ENCODE data around the gene ZNF181. TPM values are rescaled to one million over a fixed set of nuclear protein-coding genes. Genes with fewer than 3 reads are reported as not detected.
"Not testable (repeated sequence)": the region's sequence is repeated elsewhere in the genome, so short reads cannot be mapped to it uniquely, and the experiment has no call there.

Gene ZNF181
- total RNA-seq = 10 to 100 TPM; 15.4 to 21.2 (median 17.9) TPM
- 10 to 100 TPM in 2 of 3 donors, 1 to 10 TPM in 1; 7.8 to 47.2 (median 22.6) TPM for polyA plus RNA-seq
- long read RNA-seq, donor 1, partial matches to known transcripts = 1 of 26 reads
- long read RNA-seq, donor 1, other reads (novel, unspliced or antisense) = 24 of 26 reads
- long read RNA-seq, donor 2, full-length matches to known transcripts = 4 of 37 reads
- long read RNA-seq, donor 2, partial matches to known transcripts = 1 of 37 reads
- long read RNA-seq, donor 2, other reads (novel, unspliced or antisense) = 32 of 37 reads

DNA sequence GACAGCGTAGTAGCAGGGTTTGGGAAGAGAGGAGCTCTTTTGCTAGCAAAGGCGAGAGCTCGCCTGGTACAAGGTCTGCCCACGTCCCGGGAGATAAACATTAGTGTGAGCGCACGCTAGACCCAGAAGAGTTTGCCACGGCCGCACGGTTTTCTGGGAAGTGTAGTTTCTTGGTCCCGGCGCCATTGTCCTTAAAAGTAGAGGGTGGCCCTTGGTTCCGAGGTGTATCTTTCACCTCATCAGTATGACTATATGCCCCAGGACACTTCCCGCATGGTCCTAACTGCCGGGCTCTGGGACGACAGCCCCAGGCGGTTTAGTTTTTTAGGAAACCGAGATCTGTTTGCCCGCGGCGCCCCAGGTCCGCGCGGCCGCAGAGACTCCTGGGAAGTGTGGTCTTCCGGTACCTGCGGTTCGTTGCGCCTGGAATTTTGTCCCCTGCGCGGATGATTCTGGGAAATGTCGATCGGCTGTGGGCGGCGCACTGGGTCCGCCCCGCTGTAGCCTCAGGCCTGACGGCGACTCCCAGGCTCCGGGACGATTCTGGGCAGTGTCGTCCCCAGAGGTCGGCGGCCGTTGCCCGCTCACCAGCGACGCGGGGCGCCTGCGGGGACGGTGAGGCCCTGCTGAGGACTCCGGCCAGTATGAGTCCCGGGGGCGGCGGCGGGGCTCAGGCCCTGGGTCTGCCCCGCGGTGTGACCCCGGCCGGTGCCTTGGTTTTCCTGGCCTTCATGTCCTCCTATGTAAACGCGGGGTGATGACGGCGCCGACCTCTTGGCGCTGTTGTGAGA, at the start of gene ZNF181:
Gene ZNF181, plus strand, starts transcription at position 498 of the 791 bp plus-strand sequence. CDS start 795 bp downstream, outside the sequence.
- Histone ChIP-seq H3K4me3 (peak within 1 kb of the TSS; percentile 71), H3K4me1 (peaks cover 19% of the 10 kb centered on the region), H3K27ac (peak within 1 kb of the TSS; percentile 96), H3K9me3 (peaks cover 6% of the 10 kb centered on the region), H3K36me3 (ENCODE audit: insufficient read depth in 1 of 2, low read depth in 1 of 2) (peaks cover 5 to 35% of the 10 kb centered on the region in 2 donors), H3K27me3 (ENCODE audit: insufficient read depth in 3 of 3, low read length in 2 of 3) (no peaks in the 10 kb centered on the region)
- peak; percentile 91 to 95 (median 94) for ATAC-seq
- intact Hi-C loops (cut with DNase I) = loop anchor here (5.0 to 10.0 kb wide), 2 partner anchors 38 to 59 kb away; partner anchors contain the start of genes SCGB2B2 (in 1 of the 2), ZNF302 (in 1 of the 2) and ZNF599 (in 1 of the 2)
- peak; percentile 91 to 94 for DNase-seq
- 0 to 1% (median 0%) methylated on average over 62 to 67 of the region's 67 CpGs for WGBS, 3 donors
- TF ChIP-seq, protein P1, sequence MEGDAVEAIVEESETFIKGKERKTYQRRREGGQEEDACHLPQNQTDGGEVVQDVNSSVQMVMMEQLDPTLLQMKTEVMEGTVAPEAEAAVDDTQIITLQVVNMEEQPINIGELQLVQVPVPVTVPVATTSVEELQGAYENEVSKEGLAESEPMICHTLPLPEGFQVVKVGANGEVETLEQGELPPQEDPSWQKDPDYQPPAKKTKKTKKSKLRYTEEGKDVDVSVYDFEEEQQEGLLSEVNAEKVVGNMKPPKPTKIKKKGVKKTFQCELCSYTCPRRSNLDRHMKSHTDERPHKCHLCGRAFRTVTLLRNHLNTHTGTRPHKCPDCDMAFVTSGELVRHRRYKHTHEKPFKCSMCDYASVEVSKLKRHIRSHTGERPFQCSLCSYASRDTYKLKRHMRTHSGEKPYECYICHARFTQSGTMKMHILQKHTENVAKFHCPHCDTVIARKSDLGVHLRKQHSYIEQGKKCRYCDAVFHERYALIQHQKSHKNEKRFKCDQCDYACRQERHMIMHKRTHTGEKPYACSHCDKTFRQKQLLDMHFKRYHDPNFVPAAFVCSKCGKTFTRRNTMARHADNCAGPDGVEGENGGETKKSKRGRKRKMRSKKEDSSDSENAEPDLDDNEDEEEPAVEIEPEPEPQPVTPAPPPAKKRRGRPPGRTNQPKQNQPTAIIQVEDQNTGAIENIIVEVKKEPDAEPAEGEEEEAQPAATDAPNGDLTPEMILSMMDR (IDR thresholded peaks at IDR 0.05) = no peak

DNA sequence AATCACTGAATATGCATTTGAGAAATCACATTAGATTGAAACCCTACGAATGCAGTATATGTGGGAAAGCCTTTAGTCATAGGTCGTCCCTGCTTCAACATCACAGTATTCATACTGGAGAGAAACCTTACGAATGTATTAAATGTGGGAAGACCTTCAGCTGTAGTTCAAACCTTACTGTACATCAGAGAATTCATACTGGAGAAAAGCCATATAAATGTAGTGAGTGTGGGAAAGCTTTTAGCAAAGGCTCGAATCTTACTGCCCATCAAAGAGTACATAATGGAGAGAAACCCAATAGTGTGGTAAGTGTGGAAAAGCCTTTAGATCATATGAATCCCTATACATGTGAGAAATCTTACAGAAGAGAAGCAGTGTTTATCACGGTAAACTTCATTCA, 48.8 kb upstream of the ZNF181 start:
- ATAC-seq; H3K4me1 ChIP-seq; H3K27ac ChIP-seq; DNase-seq; intact Hi-C loops (cut with DNase I); H3K4me3 ChIP-seq; H3K27me3 ChIP-seq (ENCODE audit: insufficient read depth in 3 of 3, low read length in 2 of 3): not testable (repeated sequence)
- Histone ChIP-seq H3K36me3 (ENCODE audit: insufficient read depth in 1 of 2, low read depth in 1 of 2) (peaks cover 3 to 57% of the 10 kb centered on the region in 2 donors), H3K9me3 (peaks cover 25% of the 10 kb centered on the region)
- 78 to 98% (median 87%) methylated on average over 5 of the region's 5 CpGs for WGBS, 3 donors

DNA sequence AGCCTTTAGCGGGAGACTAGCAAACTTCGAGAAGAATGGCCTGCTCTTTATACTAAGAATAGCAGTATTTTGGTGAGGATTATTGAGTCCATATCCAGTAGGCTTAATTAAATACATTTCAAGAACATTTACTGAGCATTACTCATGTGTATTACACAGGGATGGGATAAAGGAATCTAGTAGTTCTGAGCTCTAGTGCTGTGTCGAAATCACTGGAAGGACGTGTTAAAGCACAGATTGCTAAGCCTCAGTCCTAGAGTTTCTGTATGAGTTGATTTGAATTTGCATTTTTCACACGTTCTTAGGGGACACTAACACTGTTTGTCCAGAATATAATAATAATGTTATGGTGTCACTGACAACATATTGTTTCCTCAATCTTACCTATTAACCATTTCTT, 47.6 kb upstream of the ZNF181 start:
- Histone ChIP-seq H3K36me3 (ENCODE audit: insufficient read depth in 1 of 2, low read depth in 1 of 2) (peaks cover 3 to 45% of the 10 kb centered on the region in 2 donors), H3K27me3 (ENCODE audit: insufficient read depth in 3 of 3, low read length in 2 of 3) (no peaks in the 10 kb centered on the region), H3K27ac (no peak overlapping the region), H3K9me3 (peaks cover 23% of the 10 kb centered on the region), H3K4me1 (no peaks in the 10 kb centered on the region), H3K4me3 (no peak overlapping the region)
- WGBS, 3 donors = 88 to 91% (median 90%) methylated on average over 5 of the region's 5 CpGs
- ATAC-seq (no peak), DNase-seq (no peak)
- TF ChIP-seq, protein P1 (IDR thresholded peaks at IDR 0.05) = no peak
- intact Hi-C loops (cut with DNase I) = no loop called here

- no peak for DNase-seq
- peaks cover 3 to 36% of the 10 kb centered on the region in 2 donors for H3K36me3 ChIP-seq (ENCODE audit: insufficient read depth in 1 of 2, low read depth in 1 of 2)
- intact Hi-C loops (cut with DNase I) = no loop called here
- H3K4me3 ChIP-seq = no peak overlapping the region
- H3K27ac ChIP-seq = no peak overlapping the region
- 71 to 87% (median 86%) methylated on average over 2 of the region's 2 CpGs for WGBS, 3 donors
- H3K9me3 ChIP-seq = peaks cover 16% of the 10 kb centered on the region
- no peaks in the 10 kb centered on the region for H3K4me1 ChIP-seq
- peak in 2 of 4 donors; percentile 19 to 51 for ATAC-seq
- TF ChIP-seq, protein P1 (IDR thresholded peaks at IDR 0.05) = no peak
- no peaks in the 10 kb centered on the region for H3K27me3 ChIP-seq (ENCODE audit: insufficient read depth in 3 of 3, low read length in 2 of 3)
Measured at GRCh38 chr19:34687348-34687747, 46.7 kb upstream of the ZNF181 start.

- Histone ChIP-seq H3K9me3 (peaks cover 16% of the 10 kb centered on the region), H3K4me1 (no peaks in the 10 kb centered on the region), H3K4me3 (no peak overlapping the region), H3K27ac (no peak overlapping the region), H3K36me3 (ENCODE audit: insufficient read depth in 1 of 2, low read depth in 1 of 2) (peaks cover 0 to 24% of the 10 kb centered on the region in 2 donors), H3K27me3 (ENCODE audit: insufficient read depth in 3 of 3, low read length in 2 of 3) (no peaks in the 10 kb centered on the region)
- WGBS, 3 donors = 75 to 96% (median 79%) methylated on average over 1 of the region's 1 CpG
- intact Hi-C loops (cut with DNase I) = no loop called here
- ATAC-seq = no peak
- no peak for DNase-seq
- TF ChIP-seq, protein P1 (IDR thresholded peaks at IDR 0.05) = no peak
Measured at GRCh38 chr19:34688592-34688991, 45.5 kb upstream of the ZNF181 start.
